Nephron progenitor cell (in vitro differentiated cells): ENCODE data around the gene CD47.

ENCODE experiments used
- DNase-seq: peaks from one replicate; pipeline ENCODE4 v3.0.0; 2021
- H3K27ac Mint-ChIP-seq: 2 replicates; pipeline ENCODE4 v1.8.0; 2021; ENCODE audit warnings: mild to moderate bottlenecking, moderate library complexity, mixed read lengths
- H3K27me3 Mint-ChIP-seq: 2 replicates; pipeline ENCODE4 v1.8.0; 2021; ENCODE audit warnings: mild to moderate bottlenecking, low read depth, mixed read lengths; ENCODE audit not compliant: poor library complexity
- H3K36me3 Mint-ChIP-seq: 2 replicates; pipeline ENCODE4 v1.8.0; 2021; ENCODE audit warnings: low read depth, mixed read lengths
- H3K4me1 Mint-ChIP-seq: 2 replicates; pipeline ENCODE4 v1.8.0; 2021; ENCODE audit warnings: mixed read lengths
- H3K4me3 Mint-ChIP-seq: 2 replicates; pipeline ENCODE4 v1.8.0; 2021; ENCODE audit warnings: mild to moderate bottlenecking, moderate library complexity, mixed read lengths
- H3K9me3 Mint-ChIP-seq: 2 replicates; pipeline ENCODE4 v1.8.0; 2021; ENCODE audit warnings: mild to moderate bottlenecking, moderate library complexity, mixed read lengths
- CTCF ChIP-seq: fragments of 200-600 bp; sonication (generic); IDR thresholded peaks from 2 replicates; pipeline ENCODE4 v1.5.0; 2021; ENCODE audit warnings: antibody characterized with exemption

Gene CD47

GRCh38 chr3:108062051-108062450, 28.8 kb downstream of the CD47 start:
- DNase-seq, result no peak
- no peaks in the 10 kb centered on the region for H3K9me3 Mint-ChIP-seq
- no peak overlapping the region for H3K27ac Mint-ChIP-seq
- H3K36me3 Mint-ChIP-seq, result peaks cover 23% of the 10 kb centered on the region
- TF ChIP-seq CTCF, result no peak
- no peaks in the 10 kb centered on the region for H3K4me1 Mint-ChIP-seq
- no peaks in the 10 kb centered on the region for H3K27me3 Mint-ChIP-seq
- H3K4me3 Mint-ChIP-seq, result no peak overlapping the region

GRCh38 chr3:108060331-108060730, 30.5 kb downstream of the CD47 start:
- Mint-ChIP-seq H3K36me3 (peaks cover 21% of the 10 kb centered on the region), H3K9me3 (no peaks in the 10 kb centered on the region), H3K4me1 (no peaks in the 10 kb centered on the region), H3K27ac (no peak overlapping the region), H3K4me3 (no peak overlapping the region), H3K27me3 (no peaks in the 10 kb centered on the region)
- no peak for DNase-seq
- TF ChIP-seq CTCF, result no peak

- Mint-ChIP-seq H3K27ac (no peak overlapping the region), H3K27me3 (no peaks in the 10 kb centered on the region), H3K36me3 (peaks cover 18% of the 10 kb centered on the region), H3K4me3 (no peak overlapping the region), H3K9me3 (no peaks in the 10 kb centered on the region), H3K4me1 (no peaks in the 10 kb centered on the region)
- TF ChIP-seq CTCF, result no peak
- no peak for DNase-seq
Observed at GRCh38 chr3:108055931-108056330, 34.9 kb downstream of the CD47 start.

GRCh38 chr3:108054935-108055334, 35.9 kb downstream of the CD47 start:
- no peak overlapping the region for H3K27ac Mint-ChIP-seq
- H3K9me3 Mint-ChIP-seq, result no peaks in the 10 kb centered on the region
- peaks cover 23% of the 10 kb centered on the region for H3K36me3 Mint-ChIP-seq
- TF ChIP-seq CTCF, result no peak
- no peak overlapping the region for H3K4me3 Mint-ChIP-seq
- DNase-seq, result no peak
- H3K27me3 Mint-ChIP-seq, result no peaks in the 10 kb centered on the region
- H3K4me1 Mint-ChIP-seq, result no peaks in the 10 kb centered on the region

- no peak overlapping the region for H3K4me3 Mint-ChIP-seq
- DNase-seq, result no peak
- no peak for TF ChIP-seq CTCF
- peaks cover 16% of the 10 kb centered on the region for H3K36me3 Mint-ChIP-seq
- H3K27me3 Mint-ChIP-seq, result no peaks in the 10 kb centered on the region
- H3K27ac Mint-ChIP-seq, result no peak overlapping the region
- no peaks in the 10 kb centered on the region for H3K9me3 Mint-ChIP-seq
- no peaks in the 10 kb centered on the region for H3K4me1 Mint-ChIP-seq
Observed at GRCh38 chr3:108053483-108053882, 37.3 kb downstream of the CD47 start.

- Mint-ChIP-seq H3K27me3 (no peaks in the 10 kb centered on the region), H3K4me1 (no peaks in the 10 kb centered on the region), H3K27ac (no peak overlapping the region), H3K4me3 (no peak overlapping the region), H3K36me3 (peaks cover 16% of the 10 kb centered on the region), H3K9me3 (no peaks in the 10 kb centered on the region)
- DNase-seq, result no peak
- TF ChIP-seq CTCF, result no peak
Observed at GRCh38 chr3:108053067-108053466, 37.8 kb downstream of the CD47 start.
